B cell (primary cell): ENCODE data around the gene PRPSAP1. TPM values are rescaled to one million over a fixed set of nuclear protein-coding genes. Genes with fewer than 3 reads are reported as not detected.

ENCODE experiments used
- ATAC-seq: fragments of 200-7000 bp; cut with Tn5 transposase; one replicate; pipeline ENCODE4 v1.10.0; 2021; ENCODE audit warnings: low read depth, mild to moderate bottlenecking, moderate number of reproducible peaks, moderate library complexity
- CTCF ChIA-PET: fragments of 350-600 bp; sonication (Branson Sonifier 250); formaldehyde crosslinking; loops from one replicate; lab custom pipeline; 2021; ENCODE audit warnings: antibody characterized with exemption, inconsistent platforms; lab: Charles Lee
- POLR2A ChIA-PET: fragments of 350-600 bp; sonication (Branson Sonifier 250); formaldehyde crosslinking; loops from one replicate; lab custom pipeline; 2021; ENCODE audit warnings: antibody characterized with exemption; lab: Charles Lee
- DNase-seq: peaks from one replicate; pipeline ENCODE4 v3.0.0; 2013
- H2AFZ ChIP-seq: 2 replicates; pipeline ENCODE4 v1.6.1; 2012; ENCODE audit warnings: mild to moderate bottlenecking, low read depth, low read length; ENCODE audit not compliant: insufficient read depth, poor library complexity, severe bottlenecking
- H3K27ac ChIP-seq, 2 donors: 1 replicate in 1 of 2; 2 replicates in 1 of 2; pipeline ENCODE4 v1.5.1; 2012 to 2013; ENCODE audit warnings: low read length in 2 of 2, mild to moderate bottlenecking in 2 of 2, moderate library complexity in 1 of 2
- H3K27me3 ChIP-seq, 4 experiments: fragments of 200-600 bp in 1 of 4; sonication (generic) in 1 of 4; replicated peaks in 1 of 4; 1 replicate in 2 of 4; 2 replicates in 2 of 4; pipeline versions ENCODE4 v1.6.1 to v1.7.0; 2013 to 2016; ENCODE audit warnings: low read length in 3 of 4, mild to moderate bottlenecking in 2 of 4, mixed read lengths in 1 of 4, moderate library complexity in 1 of 4; ENCODE audit not compliant: insufficient read depth in 4 of 4, control insufficient read depth in 3 of 4; ENCODE audit errors: control extremely low read depth in 1 of 4
- H3K36me3 ChIP-seq, 2 experiments: replicated peaks in 1 of 2; 1 replicate in 1 of 2; 2 replicates in 1 of 2; pipeline versions ENCODE4 v1.6.1 to v1.7.1; 2013; ENCODE audit warnings: low read length in 1 of 2; ENCODE audit not compliant: insufficient read depth in 2 of 2, control insufficient read depth in 1 of 2; ENCODE audit errors: control extremely low read depth in 1 of 2, extremely low read depth in 1 of 2
- H3K4me1 ChIP-seq, 2 donors: fragments of 200-600 bp in 1 of 2; sonication (generic) in 1 of 2; 1 replicate in 1 of 2; 2 replicates in 1 of 2; pipeline versions ENCODE4 v1.5.1 to v1.6.1; 2013 to 2017; ENCODE audit warnings: low read length in 2 of 2; ENCODE audit not compliant: control insufficient read depth in 2 of 2, insufficient read depth in 2 of 2
- H3K4me2 ChIP-seq: replicated peaks from 2 replicates; pipeline ENCODE3; 2012; ENCODE audit warnings: mild to moderate bottlenecking, low read depth, low read length; ENCODE audit not compliant: poor library complexity, severe bottlenecking
- H3K4me3 ChIP-seq, 5 experiments: fragments of 200-600 bp in 1 of 5; sonication (generic) in 1 of 5; 1 replicate in 3 of 5; 2 replicates in 2 of 5; pipeline versions ENCODE4 v1.5.1 to v1.7.0; 2011 to 2016; ENCODE audit warnings: low read length in 4 of 5, mild to moderate bottlenecking in 4 of 5, low read depth in 2 of 5, control low read depth in 1 of 5, moderate library complexity in 1 of 5; ENCODE audit not compliant: insufficient read depth in 1 of 5; ENCODE audit errors: control extremely low read depth in 1 of 5, extremely low read depth in 1 of 5
- H3K79me2 ChIP-seq: fragments of 200-600 bp; sonication (generic); one replicate; pipeline ENCODE4 v1.6.0; 2016; ENCODE audit warnings: low read length; ENCODE audit not compliant: control insufficient read depth, insufficient read depth
- H3K9ac ChIP-seq: fragments of 200-600 bp; sonication (generic); 2 replicates; pipeline ENCODE4 v1.6.1; 2017; ENCODE audit warnings: mild to moderate bottlenecking, low read length, moderate library complexity
- H3K9me3 ChIP-seq, 3 donors: one replicate each; pipeline versions ENCODE4 v1.6.1 to v1.7.1; 2013; ENCODE audit warnings: low read length in 2 of 3; ENCODE audit not compliant: control insufficient read depth in 2 of 3, insufficient read depth in 1 of 3; ENCODE audit errors: control extremely low read depth in 1 of 3
- H4K20me1 ChIP-seq: 2 replicates; pipeline ENCODE4 v1.6.0; 2012; ENCODE audit warnings: mild to moderate bottlenecking, low read length; ENCODE audit not compliant: insufficient read depth, control insufficient read depth, poor library complexity, severe bottlenecking
- H3K27ac Mint-ChIP-seq: one replicate; pipeline ENCODE4 v1.8.0; 2021; ENCODE audit warnings: mixed read lengths
- H3K27me3 Mint-ChIP-seq: one replicate; pipeline ENCODE4 v1.8.0; 2021; ENCODE audit warnings: mixed read lengths
- H3K4me1 Mint-ChIP-seq: one replicate; pipeline ENCODE4 v1.8.0; 2021; ENCODE audit warnings: mixed read lengths
- H3K4me3 Mint-ChIP-seq: one replicate; pipeline ENCODE4 v1.8.0; 2021; ENCODE audit warnings: mixed read lengths
- H3K9me3 Mint-ChIP-seq: one replicate; pipeline ENCODE4 v1.8.0; 2022; ENCODE audit warnings: mixed read lengths; ENCODE audit not compliant: insufficient read depth
- CTCF ChIP-seq: fragments of 200-600 bp; IDR thresholded peaks from one replicate; pipeline ENCODE4 v1.8.0; 2022; ENCODE audit warnings: antibody characterized with exemption, mild to moderate bottlenecking
- EZH2 ChIP-seq: IDR thresholded peaks from 2 replicates; pipeline ENCODE4 v1.6.1; 2012; ENCODE audit warnings: borderline replicate concordance, low read depth, mild to moderate bottlenecking, moderate library complexity, low read length; ENCODE audit not compliant: insufficient read depth, poor library complexity, severe bottlenecking
- WGBS: methylation state at CpG from one replicate; pipeline ENCODE4 v1.1.5; 2013; ENCODE audit warnings: missing lambda C conversion rate; ENCODE audit not compliant: insufficient coverage; 5-methylcytosine and 5-hydroxymethylcytosine counted together
- intact Hi-C: fragments of 100-400 bp; cut with micrococcal nuclease; formaldehyde crosslinking; loops from one replicate; pipeline ENCODE4 v1.10.0; 2022
- polyA plus RNA-seq: library from polyadenylated mRNA; depleted of rRNA; stranded (reverse); fragments of >200 nt; gene quantifications from 2 replicates; pipeline ENCODE4 v1.2.3, GENCODE V29; 2012
- total RNA-seq, 2 donors: library from RNA; stranded (reverse); fragments of 120-200 nt in 1 of 2; gene quantifications; 1 replicate in 1 of 2; 2 replicates in 1 of 2; pipeline versions ENCODE4 v1.2.3 to v1.2.4, GENCODE V29; 2013 to 2022

Gene PRPSAP1
- total and polyA plus RNA-seq, 2 donors (not counting 1 experiment from before 2014, with no cell fraction given): 45.5 to 61.4 TPM

GRCh38 chr17:76369379-76369778, 15.7 kb upstream of the PRPSAP1 start:
- Histone ChIP-seq H3K36me3 (no peaks in the 10 kb centered on the region), H4K20me1 (no peaks in the 10 kb centered on the region), H3K4me1 (no peaks in the 10 kb centered on the region), H3K27me3 (peaks cover 0 to 6% (median 0%) of the 10 kb centered on the region in 4 experiments), H3K9me3 (no peaks in the 10 kb centered on the region), H2AFZ (no peak overlapping the region), H3K4me2 (no peak overlapping the region), H3K9ac (no peak overlapping the region), H3K79me2 (no peaks in the 10 kb centered on the region), H3K27ac (no peak overlapping the region), H3K4me3 (no peak overlapping the region)
- DNase-seq (no peak), ATAC-seq (no peak)
- ChIA-PET CTCF (interaction anchor here (1.5 to 3.9 kb wide), 2 partner anchors 12 to 28 kb away, joined by 3 to 20 read pairs; no protein-coding TSS in a partner anchor), POLR2A (no interaction called here)
- no peak for TF ChIP-seq CTCF
- TF ChIP-seq EZH2: no peak
- WGBS: 99% methylated on average over 7 of the region's 10 CpGs
- H3K9me3 Mint-ChIP-seq: no peaks in the 10 kb centered on the region
- no peak overlapping the region for H3K27ac Mint-ChIP-seq
- intact Hi-C loops: no loop called here
- no peaks in the 10 kb centered on the region for H3K4me1 Mint-ChIP-seq
- peaks cover 9% of the 10 kb centered on the region for H3K27me3 Mint-ChIP-seq
- H3K4me3 Mint-ChIP-seq: no peak overlapping the region

GRCh38 chr17:76368545-76368944, 14.8 kb upstream of the PRPSAP1 start:
- H3K4me1 Mint-ChIP-seq: no peaks in the 10 kb centered on the region
- Histone ChIP-seq H3K4me3 (no peak overlapping the region), H3K27me3 (peaks cover 0 to 6% (median 0%) of the 10 kb centered on the region in 4 experiments), H3K36me3 (no peaks in the 10 kb centered on the region), H3K79me2 (no peaks in the 10 kb centered on the region), H4K20me1 (no peaks in the 10 kb centered on the region), H3K9ac (no peak overlapping the region), H3K4me1 (no peaks in the 10 kb centered on the region), H3K27ac (no peak overlapping the region), H2AFZ (no peak overlapping the region), H3K4me2 (no peak overlapping the region), H3K9me3 (no peaks in the 10 kb centered on the region)
- ChIA-PET CTCF (interaction anchor here (3.9 kb wide), 1 partner anchor 29 kb away, joined by 20 read pairs; no protein-coding TSS in a partner anchor), POLR2A (no interaction called here)
- no peaks in the 10 kb centered on the region for H3K9me3 Mint-ChIP-seq
- DNase-seq (no peak), ATAC-seq (no peak)
- no peak overlapping the region for H3K27ac Mint-ChIP-seq
- WGBS: 70% methylated on average over 6 of the region's 11 CpGs
- H3K4me3 Mint-ChIP-seq: no peak overlapping the region
- peaks cover 6% of the 10 kb centered on the region for H3K27me3 Mint-ChIP-seq
- intact Hi-C loops: no loop called here
- TF ChIP-seq EZH2: no peak
